Measurements from ENCODE around the gene WTIP.
A peak's percentile ranks its signal among the peaks of the same experiment; 100 is the strongest.
"Not testable (repeated sequence)": the region's sequence is repeated elsewhere in the genome, so short reads cannot be mapped to it uniquely, and the experiment has no call there.

WTIP gene

DNA sequence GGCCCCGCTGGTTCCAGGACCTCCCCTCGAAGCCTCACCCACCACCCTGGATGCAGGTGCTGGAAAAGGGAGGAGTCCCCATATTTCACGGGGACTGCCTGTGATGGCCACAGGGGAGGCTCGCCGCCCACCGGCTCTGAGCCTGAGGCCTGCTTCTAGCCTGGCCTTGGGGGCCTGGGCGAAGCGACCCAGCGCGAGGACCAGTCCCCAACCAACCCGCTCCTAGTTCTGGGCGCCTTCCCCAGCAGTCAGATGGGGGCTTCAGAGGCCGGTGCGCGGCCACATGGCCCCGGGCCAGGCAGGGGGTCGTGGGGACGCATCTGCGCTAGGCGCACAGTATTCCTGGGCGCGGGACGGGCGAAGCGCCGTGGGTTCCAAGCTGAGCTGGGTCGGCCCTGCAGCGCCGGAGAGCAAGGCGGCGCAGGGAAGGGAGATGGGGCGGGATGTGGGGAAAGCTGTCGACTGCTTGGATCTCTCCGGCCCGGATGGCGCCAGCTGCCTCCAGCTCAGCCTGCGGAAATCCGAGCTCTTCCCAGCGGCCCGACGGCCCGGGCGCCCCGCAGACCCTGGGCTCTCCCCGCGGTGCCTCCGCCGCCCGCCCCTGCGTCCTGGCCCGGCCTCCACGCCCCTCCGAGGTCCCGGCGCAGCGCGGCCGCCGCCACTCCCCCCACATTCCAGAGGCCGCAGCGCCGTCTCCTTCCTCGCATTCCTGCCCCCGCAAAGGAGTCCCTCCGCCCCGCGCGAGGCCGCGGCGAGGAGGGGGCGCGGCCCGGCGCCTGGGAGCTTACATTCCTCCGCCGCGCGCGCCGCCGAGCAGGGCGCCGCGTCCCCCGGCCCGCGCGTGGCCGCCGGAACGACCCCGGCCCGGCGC, at the start of gene WTIP:
Gene WTIP, plus strand, starts transcription at position 788 of the 871 bp plus-strand sequence. CDS start 217 bp downstream, outside the sequence.
- no peak for DNase-seq

DNA sequence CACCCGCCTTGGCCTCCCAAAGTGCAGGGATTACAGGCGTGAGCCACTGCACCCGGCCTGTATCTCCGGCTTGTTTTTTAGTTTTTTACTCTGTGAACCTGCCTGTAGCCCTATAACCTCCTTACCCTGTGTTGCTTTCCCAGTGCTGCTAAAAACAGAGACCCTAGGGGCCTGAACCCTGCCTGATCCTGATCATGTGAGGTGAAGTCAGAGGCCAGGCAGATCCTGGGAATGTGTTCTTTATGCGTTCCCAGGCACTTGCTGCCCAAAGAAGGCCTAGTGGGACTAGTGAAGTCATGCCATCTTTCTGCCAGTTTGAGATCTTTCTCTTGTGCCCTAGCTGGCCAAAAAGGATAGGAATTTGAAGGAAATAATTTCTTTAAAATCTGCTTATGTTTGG, 48.8 kb upstream of the WTIP start:
- no peak for DNase-seq

DNA sequence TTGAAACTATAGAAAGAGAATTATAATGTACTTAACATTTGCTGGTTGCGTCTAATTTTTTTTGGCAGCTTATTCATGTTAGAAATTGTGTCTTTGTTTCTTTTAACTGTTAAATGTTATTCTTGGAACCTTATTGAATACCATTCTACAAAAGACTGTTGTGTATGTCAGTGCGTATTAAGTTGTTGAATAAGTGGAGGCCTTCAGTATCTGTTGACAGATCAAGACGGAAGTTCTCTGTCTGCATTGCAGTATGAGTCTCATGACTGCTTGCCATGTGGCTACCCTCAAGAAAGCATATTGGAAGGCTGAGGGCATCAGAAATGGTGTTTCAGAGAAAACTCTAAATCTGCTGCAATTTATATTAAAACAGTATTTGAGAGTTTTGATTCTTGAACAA, 44.8 kb upstream of the WTIP start:
- DNase-seq, result no peak

DNA sequence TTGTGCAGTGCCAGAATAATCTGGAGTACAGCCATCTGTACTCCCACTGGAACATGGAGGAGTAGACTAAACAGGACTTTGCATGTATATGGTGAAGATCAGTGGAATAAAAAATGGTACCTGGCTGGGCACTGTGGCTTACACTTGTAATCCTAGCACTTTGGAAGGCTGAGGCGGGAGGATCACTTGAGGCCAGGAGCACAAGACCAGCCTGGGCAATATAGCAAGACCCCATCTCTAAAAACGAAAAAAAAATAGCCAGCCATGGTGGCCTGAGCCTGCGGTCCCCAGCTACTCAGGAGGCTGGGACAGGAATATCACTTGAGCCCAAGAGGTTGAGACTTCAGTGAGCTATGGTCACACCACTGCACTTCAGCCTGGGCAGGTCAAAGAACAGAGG, 33.4 kb upstream of the WTIP start:
- DNase-seq, result no peak

DNA sequence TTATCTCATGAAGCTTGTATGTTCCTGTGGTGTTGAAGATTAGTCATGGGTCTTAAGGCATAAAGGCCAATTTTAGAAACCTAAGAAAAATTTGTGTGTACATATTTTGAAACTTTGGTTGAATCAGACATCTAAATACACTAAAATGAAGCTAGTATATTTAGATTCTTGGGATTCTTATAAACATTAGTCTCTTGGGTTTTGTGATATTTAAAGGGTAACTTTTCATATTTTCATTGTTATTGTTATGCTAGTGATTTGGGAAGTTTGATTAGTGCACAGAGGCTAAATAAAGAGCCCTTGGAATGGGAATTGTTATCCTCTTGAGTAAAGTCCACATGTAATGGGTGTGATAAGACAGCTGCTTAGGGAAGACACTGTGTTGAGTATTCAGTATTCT, 28.8 kb upstream of the WTIP start:
- no peak for DNase-seq

DNA sequence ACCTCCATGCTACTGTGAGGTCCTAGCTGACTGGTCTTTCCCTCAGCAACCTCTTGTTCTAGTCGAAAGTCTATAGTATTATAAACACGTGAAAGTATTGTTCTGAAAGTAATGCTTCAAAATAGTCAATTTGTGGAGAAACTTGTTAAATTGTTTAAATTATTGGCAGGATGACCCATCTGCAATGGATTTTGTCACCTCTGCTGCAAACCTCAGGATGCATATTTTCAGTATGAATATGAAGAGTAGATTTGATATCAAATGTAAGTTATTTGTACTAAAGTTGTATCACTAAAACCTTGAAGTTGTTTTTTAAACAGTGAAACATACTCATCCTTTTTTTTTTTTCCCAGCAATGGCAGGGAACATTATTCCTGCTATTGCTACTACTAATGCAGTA, 27.5 kb upstream of the WTIP start:
- DNase-seq, result no peak

DNA sequence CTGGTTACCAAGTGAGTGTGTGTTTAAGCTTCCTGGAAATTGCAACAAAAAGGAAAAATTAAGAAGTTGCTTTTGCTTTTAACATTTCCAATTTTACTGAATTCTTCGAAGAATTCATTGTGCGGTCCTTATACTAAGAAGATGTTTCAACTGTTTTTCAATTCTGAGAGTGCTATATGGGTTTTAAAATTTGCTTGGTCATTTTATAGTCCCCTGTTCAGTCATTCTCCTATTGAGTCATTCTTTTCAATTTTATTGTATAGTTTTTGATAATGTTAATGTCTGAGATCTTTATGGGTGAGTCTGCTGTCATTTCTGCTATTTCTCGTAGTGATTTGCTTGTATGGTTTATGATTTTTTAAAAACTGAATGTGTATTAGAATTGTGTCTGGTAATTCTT, 26.9 kb upstream of the WTIP start:
- DNase-seq, result no peak

DNA sequence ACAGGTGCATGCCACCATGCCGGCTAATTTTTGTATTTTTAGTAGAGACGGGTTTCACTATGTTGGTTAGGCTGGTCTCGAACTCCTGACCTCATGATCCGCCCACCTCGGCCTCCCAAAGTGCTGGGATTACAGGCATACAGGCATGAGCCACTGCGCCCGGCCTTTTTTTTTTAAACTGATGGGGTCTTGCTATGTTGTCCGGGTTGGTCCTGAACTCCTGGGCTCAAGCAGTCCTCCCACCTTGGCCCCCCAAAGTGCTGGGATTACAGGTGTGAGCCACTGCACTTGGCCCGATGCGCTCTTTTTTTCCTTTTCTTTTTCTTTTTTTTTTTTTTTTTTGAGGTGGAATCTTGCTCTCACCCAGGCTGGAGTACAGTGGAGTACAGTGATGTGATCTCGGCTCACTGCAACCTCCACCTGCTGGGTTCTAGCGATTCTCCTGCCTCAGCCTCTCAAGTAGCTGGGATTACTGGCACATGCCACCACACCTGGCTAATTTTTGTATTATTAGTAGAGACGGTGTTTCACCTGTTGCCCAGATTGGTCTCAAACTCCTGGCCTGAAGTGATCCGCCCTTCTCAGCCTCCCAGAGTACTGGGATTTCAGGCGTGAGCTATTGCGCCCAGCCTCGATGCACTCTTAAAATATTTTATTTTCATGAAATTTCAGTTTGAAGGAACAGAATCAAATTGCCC, 25.6 kb upstream of the WTIP start:
- DNase-seq, result not testable (repeated sequence)

DNA sequence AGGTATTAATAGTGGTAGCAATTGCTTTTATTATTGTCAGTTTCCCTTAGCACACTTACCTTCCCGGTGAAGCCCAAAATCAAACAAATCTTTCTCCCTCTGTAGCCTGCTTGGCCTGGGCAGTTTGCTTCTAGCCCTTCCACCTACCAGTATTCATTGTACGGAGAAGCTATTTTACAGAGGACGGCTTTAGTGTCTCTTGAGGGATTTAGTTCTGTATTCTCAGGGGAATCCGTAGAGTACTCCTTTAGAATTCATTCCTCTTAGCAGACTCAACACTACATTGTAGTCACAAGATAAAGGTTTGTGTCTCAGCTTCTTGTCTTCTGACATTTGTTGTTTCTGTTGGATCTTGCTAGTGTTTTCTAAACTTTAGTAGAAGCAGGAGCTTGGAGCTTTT, 24.1 kb upstream of the WTIP start:
- no peak for DNase-seq

DNA sequence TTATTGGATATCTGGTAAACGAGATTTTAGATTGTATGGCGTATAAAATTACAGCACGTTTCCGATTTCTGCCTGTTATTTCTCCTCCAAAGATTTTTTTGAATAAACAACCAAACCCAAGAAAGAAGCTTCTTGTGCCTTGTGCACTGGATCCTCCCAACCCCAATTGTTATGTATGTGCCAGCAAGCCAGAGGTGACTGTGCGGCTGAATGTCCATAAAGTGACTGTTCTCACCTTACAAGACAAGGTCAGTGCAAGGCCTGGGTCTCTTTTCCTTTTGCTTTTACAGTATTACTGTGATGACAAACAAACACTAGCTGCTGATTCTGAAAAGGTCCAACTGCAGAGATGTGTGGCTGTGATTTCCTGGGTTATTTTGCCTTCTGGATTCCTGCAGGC, 22.9 kb upstream of the WTIP start:
- no peak for DNase-seq

DNA sequence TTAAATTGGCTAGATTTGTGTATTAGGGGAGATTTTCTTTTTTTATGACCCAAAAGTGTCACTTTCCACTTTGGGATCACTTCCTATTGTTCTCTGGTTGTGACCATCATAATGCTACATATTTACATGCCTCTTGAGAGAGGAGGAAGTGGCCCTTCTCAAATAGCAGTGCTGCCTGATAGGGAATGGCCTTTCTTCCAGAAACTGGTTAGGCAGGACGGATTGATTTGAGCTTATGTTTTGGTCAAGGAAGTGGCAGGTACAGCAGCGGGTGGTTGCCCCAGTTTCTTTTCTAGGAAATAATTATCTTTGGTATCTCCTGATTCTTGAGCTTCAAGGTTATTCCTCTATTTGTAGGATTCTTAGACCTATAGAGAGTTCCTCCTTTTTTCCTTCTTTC, 21.9 kb upstream of the WTIP start:
- DNase-seq, result no peak

DNA sequence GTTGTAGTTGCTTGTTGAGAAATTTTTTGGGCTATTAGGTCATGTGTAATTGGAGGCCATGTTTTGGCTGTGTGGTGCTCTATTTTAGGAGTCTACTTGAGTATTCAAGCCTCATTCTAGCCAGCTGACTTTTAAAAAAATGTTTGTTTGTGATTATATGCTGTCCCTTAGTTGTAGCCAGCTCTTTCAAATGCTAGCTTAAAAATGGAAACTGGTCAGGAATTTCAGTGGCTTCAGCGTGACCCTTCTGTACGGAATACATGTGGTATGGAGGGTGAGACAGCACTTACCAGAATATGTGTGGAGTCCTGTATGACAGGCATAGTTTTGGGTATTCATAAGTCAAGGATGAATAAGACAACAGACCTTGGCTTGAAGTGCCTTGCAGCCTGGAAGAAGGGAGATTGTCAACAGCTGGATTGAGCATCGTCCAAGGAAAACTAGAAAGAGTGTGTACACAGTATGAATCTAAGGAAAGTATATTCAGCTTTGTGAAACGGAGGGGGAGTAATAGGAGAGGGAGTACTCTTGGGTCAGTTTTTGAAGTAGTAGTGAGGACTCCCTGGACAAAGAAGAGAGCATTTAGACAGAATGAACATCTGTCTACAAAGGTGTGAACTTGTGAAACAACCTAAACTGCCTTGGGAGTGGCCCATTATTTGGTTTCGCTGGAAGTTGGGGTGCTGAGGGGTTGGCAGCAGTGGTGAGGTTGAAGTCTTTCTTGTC, 20.0 kb upstream of the WTIP start:
- no peak for DNase-seq

DNA sequence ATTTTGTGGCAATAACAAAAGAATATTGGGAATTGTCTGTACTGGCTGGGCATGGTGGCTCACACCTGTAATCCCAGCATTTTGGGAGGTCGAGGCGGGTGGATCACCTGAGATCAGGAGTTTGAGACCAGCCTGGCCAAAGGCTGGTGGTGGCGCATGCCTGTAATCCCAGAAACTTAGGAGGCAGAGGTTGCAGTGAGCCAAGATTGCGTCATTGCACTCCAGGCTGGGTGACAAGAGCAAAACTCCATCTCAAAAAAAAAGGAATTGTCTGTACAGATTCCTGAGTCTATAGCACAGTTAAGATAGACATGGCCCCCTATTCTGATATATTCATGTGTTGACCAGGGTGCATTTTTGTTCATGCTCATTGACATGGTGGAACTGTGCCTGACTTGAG, 16.8 kb upstream of the WTIP start:
- DNase-seq, result not testable (repeated sequence)

DNA sequence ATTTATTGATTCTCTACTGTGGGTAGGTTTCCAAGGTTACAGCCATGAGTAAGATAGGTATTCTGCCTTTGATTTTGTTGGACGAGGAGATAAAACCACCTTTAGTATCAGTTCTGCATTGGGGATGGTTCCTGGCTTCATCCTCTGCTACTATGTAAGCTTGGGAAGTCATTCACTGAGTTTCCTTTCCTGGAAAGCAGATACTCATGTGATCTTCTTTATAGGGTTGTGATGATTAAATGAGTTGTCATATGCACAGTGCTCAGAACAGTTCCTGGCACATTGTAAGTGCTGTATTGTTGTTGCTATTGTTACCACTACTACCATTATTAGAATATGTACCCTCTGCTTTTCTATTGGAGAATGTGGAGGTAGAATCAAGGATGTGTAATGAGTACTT, 13.1 kb upstream of the WTIP start:
- no peak for DNase-seq

DNA sequence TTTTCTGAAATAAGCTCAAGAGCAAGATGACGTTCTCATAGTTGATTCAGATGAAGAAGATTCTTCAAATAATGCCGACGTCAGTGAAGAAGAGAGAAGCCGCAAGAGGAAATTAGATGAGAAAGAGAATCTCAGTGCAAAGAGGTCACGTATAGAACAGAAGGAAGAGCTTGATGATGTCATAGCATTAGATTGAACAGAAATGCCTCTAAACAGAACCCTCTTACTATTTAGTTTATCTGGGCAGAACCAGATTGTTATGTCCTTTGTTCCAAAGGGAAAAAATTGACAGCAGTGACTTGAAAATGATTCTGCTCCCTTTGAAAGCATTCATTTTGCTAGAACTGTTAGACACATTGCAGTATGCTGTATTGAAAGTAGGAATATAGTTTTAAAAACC, 12.5 kb upstream of the WTIP start:
- DNase-seq, result not testable (repeated sequence)

DNA sequence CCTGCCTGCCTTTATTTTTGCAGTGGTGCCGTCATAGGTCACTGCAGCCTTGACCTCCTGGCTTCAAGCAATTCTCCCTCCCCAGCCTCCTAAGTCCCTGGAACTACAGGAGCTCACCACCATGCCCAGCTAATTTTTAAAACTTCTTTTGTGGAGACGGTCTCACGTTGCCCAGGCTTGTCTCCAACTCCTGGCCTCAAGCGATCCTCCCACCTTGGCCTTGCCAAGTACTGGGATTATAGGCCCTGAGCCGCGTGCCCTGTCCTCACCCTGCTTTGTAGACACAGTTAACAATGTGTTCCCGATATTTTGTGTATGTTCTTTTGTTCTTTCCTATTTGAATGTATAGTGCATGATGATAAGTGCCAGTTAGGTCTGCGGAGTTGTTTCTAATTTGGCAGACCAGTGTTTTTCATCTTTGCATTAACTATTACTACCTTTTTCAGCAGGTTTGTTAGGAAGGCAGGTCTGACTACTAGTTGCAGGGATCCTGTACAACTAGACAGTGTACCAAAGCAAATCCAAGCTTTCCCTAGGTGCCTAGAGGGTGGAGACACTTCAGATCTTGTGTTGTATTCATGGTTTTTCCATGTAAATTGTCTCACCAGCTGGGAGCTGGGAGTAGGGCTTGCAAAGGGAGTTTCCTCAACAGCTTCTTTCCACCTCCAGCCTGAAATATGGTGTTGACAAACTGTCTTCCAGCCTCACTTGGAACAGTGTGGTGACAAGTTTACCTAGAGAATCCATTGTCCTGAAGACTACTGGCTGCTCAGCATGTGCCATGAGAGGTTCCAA, 9.5 kb upstream of the WTIP start:
- no peak for DNase-seq

DNA sequence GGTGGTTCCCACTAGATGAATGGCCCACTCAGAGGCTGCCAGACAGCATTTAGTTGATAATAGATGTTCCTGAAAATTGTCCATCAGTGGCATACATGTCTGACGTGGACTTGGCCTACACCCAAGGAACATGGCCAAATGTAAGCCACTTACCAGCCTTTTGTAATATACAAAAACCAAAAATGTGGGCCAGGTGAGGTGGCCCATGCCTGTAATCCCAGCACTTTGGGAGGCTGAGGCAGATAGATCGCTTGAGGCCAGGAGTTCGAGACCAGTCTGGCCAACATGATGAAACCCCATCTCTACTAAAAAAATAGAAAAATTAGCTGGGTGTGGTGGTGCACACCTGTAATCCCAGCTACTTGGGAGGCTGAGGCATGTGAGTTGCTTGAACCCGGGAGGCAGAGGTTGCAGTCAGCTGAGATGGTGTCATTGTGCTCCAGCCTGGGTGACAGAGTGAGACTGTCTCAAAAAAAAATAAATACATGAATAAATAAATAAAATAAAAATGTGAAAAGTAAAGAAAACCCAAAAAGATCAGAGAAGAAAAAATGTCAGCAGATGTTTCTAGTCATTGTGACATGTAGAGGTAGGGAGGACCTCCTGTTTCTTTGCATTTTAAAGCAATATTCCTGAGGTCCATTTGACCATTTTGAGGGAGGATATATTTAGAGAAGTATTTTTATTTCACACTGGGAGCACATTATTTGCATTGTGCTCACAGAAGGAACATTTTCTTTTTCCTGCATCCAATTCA, 7.1 kb upstream of the WTIP start:
- DNase-seq, result no peak

DNA sequence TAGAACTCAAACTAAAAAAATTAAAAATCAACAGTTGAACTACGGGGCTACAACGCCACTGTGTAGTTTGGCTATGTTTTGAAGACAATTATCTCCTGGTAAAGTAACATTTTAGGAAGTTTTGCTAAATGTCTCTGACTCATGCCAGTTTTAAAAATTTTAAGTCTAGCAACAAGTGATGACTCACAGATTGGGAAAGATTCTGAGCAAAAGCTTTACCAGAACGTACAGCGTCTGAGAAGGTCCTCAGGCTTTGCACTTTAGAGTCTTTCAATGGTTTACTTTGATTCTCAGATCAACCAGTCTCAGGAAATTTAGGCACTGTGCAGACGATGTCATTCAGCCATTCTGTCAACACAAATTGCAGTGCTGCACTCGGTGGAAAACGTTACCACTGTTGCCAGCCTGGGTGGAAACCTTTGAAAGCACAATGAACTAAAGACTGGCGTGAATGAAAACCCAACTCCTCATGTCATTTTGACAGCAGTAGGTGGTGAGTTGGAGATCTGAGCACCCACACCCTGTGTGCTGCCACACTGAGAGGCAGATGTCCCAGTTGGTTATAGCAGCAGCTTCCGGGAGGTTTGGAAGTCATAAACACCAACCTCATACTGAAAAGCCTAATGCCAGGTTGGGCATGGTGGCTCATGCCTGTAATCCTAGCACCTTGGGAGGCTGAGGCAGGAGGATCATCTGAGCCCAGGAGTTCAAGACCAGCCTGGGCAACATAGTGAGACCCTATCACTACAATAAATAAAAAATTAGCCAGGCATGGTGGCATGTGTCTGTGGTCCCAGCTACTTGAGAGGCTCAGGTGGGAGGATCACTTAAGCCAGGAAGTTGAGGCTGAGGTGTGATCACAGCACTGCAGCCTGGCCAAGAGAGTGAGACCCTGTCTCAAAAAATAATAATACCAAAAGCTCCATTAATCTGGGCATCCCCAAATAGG, 6.3 kb upstream of the WTIP start:
- DNase-seq, result peak; percentile 48

DNA sequence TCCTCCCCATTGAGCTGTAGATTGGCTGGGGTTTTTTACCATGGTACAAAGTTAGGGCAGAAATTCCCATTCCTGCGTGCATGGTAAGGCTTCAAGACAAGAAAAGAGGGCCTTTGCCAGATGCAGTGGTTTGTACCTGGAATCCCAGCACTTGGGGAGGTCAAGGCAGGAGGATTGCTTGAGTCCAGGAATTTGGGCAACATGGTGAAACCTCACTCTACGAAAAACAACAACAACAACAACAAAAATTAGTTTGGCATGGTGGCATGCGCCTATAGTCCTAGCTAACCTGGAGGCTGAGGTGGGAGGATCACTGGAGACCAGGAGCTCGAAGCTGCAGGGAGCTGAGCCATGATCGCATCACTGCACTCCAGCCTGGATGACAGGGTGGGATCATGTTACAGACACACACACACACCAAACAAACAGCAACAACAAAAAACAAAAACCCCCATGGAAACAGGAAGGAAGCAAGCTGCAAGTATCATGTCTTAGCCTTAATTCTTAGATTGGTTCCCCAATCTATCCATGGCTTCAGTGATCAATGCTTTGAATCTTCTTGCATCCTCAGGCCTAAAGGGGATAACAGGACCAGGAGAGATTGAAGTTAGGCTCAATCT, 5.5 kb upstream of the WTIP start:
- no peak for DNase-seq

DNA sequence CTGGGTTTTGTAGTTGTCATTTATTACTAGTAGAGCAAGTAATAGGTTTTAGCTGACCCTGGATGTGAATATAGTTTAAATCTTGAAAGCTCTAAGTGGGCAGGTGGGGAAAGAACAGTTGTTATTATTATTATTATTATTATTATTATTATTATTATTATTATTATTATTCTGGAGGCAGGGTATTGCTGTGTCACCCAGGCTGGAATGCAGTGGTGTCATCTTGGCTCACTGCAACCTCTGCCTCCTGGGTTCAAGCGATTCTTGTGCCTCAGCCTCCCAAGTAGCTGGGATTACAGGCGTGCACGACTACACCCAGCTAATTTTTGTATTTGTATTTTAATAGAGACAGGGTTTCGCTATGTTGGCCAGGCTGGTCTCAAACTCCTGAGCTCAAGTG, 3.1 kb upstream of the WTIP start:
- not testable (repeated sequence) for DNase-seq

Data from stimulated activated CD8-positive, alpha-beta memory T cell treated with anti-CD3 and anti-CD28 coated beads, Interleukin-4, amount 100 ng/mL, for 48 hours (primary cell).